BLaER1 (cell line): ENCODE measurements around the gene GATC.

Source experiments
- H3K27ac ChIP-seq: shearing (Covaris generic); formaldehyde crosslinking; 2 replicates; pipeline ENCODE4 v1.8.1; 2022
- H3K27me3 ChIP-seq: shearing (Covaris generic); formaldehyde crosslinking; 2 replicates; pipeline ENCODE4 v1.8.1; 2022
- H3K36me3 ChIP-seq: shearing (Covaris generic); formaldehyde crosslinking; 2 replicates; pipeline ENCODE4 v1.8.1; 2022
- H3K4me1 ChIP-seq: shearing (Covaris generic); formaldehyde crosslinking; 2 replicates; pipeline ENCODE4 v1.8.1; 2022
- H3K4me2 ChIP-seq: shearing (Covaris generic); formaldehyde crosslinking; 2 replicates; pipeline ENCODE4 v1.8.1; 2022
- H3K4me3 ChIP-seq: shearing (Covaris generic); formaldehyde crosslinking; 2 replicates; pipeline ENCODE4 v1.8.1; 2022
- H3K9ac ChIP-seq: shearing (Covaris generic); formaldehyde crosslinking; 2 replicates; pipeline ENCODE4 v1.8.1; 2022
- H3K9me3 ChIP-seq: shearing (Covaris generic); formaldehyde crosslinking; 2 replicates; pipeline ENCODE4 v1.8.1; 2022
- H4K20me1 ChIP-seq: shearing (Covaris generic); formaldehyde crosslinking; 2 replicates; pipeline ENCODE4 v1.8.1; 2022
- Cebpa-rat ChIP-seq: shearing (Covaris generic); IDR thresholded peaks from 2 replicates; pipeline ENCODE4 v1.8.1; 2022

Gene GATC

DNA sequence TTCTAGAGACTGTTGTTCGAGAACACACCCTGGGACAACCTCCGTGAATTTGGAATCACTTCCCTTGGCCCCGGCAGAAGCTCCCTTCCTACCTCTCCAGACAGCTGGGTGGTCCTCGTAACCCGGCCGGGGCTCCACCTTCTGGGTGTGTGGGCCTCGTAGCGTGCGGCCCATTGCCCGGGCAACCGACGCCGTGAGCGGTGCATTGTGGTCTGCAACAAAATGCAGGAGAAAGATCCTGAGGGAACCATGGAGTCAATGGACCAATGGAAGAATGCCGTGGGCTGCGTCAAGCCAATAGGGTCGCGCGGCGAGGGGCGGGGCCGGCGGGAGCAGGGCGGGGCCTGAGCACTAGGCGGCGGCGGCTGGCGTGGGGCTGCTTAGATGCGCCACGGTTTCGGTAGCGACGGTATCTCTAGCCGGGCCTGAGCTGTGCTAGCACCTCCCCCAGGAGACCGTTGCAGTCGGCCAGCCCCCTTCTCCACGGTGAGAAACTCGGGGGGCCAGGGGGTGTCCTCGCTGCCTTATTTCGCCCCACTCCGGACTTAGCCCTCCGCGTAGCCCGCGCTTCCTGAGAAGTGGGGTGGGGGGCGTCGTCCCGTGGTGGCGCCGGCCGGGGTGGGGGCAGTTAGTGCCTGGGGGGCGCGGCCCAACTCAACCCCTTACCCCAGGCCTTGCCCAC, 49.6 kb downstream of the GATC start, which contains the start of gene DYNLL1:
DYNLL1 (plus strand) TSS at position 383 of the 682 bp plus-strand sequence. CDS start 309 bp downstream, outside the sequence.
- Histone ChIP-seq H3K9me3 (no peaks in the 10 kb centered on the region), H3K4me2 (peak within 1 kb of the TSS; percentile 89), H3K4me1 (peaks cover 31% of the 10 kb centered on the region), H3K27ac (peak within 1 kb of the TSS; percentile 79), H3K4me3 (peak within 1 kb of the TSS; percentile 92), H4K20me1 (peaks cover 43% of the 10 kb centered on the region), H3K9ac (peak within 1 kb of the TSS; percentile 91), H3K27me3 (no peaks in the 10 kb centered on the region), H3K36me3 (peaks cover 45% of the 10 kb centered on the region)
- TF ChIP-seq Cebpa-rat: no peak

DNA sequence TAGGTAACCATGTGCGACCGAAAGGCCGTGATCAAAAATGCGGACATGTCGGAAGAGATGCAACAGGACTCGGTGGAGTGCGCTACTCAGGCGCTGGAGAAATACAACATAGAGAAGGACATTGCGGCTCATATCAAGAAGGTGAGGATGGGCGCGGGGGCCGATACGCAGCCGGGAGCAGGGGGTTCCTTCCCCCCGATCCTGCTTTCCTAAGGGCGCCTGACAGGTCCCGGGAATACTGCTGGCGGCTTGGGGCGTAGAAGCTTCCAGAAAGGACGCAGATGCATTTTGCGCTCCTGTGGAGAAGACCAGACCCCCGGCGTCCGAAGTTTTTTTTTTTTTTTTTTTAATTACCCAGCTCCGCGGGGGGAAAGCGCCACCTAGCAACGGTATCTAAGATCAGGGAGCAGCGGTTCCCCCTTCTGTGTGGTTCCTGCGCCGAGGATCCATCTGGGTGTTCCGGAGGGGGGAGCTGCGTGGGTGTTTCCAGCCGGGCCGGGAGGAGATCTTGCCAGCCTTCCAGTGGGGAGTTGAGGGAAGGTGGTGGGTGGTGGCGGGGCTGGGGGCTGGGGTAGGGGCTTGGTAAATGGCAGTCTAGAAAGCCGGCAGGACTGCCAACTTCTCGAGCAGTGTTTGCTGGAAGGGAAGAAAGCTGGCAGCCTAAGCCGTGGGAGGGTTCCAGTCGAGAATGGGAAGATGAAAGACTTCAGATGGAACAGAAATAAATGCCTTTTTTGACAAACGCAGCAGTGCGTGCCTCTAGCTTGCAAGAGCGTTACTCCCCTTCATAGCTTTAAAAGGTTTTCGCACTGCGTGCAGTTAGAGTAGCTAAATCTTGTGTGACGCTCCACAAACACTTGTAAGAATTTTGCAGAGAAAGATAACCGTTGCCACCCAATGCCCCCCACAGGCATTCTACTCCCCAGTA, 50.4 kb downstream of the GATC start:
- Histone ChIP-seq H3K36me3 (peaks cover 45% of the 10 kb centered on the region), H4K20me1 (peaks cover 52% of the 10 kb centered on the region), H3K27ac (peak overlapping the region; percentile 79), H3K27me3 (no peaks in the 10 kb centered on the region), H3K4me3 (peak overlapping the region; percentile 92), H3K9me3 (no peaks in the 10 kb centered on the region), H3K9ac (peak overlapping the region; percentile 91), H3K4me2 (peak overlapping the region; percentile 81), H3K4me1 (peaks cover 31% of the 10 kb centered on the region)
- no peak for TF ChIP-seq Cebpa-rat

- peaks cover 51% of the 10 kb centered on the region for H3K36me3 ChIP-seq
- peak overlapping the region; percentile 92 for H3K4me3 ChIP-seq
- H3K4me1 ChIP-seq: peaks cover 31% of the 10 kb centered on the region
- H3K27me3 ChIP-seq: no peaks in the 10 kb centered on the region
- peak overlapping the region; percentile 91 for H3K9ac ChIP-seq
- peak overlapping the region; percentile 81 for H3K4me2 ChIP-seq
- no peak for TF ChIP-seq Cebpa-rat
- H3K9me3 ChIP-seq: no peaks in the 10 kb centered on the region
- H4K20me1 ChIP-seq: peaks cover 52% of the 10 kb centered on the region
- H3K27ac ChIP-seq: peak overlapping the region; percentile 53; the same call in 1 of the 2 replicates
Measured at GRCh38 chr12:120497524-120498150, 51.4 kb downstream of the GATC start.

DNA sequence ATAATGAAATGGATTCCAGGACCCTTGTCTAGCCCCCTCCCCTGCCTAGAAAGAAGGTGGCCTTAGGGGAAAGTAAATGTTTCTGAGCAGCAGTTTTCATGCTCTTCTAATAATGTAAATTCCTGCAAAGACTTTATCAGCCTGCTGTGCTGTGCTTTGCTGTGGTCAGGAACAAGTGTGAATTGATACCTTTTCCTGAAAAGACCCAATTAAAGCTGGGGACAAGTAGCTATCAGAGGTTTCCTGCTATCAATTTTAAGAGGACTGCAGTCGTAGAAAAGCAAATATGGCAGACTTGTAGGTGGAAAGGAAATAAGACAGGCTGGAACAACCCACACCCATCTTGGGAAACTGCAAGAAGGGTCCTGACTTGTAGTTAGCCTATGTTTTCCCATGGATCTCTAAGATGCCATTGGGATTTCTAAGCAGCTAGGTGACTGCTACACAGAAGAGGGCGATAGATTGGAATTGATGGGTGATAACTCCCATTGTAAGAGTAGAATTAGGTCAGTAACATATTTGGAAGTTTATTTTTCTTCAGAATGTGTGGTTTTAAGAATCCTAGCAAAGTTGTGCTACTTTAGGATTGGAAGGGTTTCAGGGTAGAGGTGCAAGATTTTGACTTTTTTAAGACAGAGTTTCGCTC, 52.7 kb downstream of the GATC start:
- Histone ChIP-seq H3K27ac (no peak overlapping the region), H3K9me3 (no peaks in the 10 kb centered on the region), H3K4me1 (peaks cover 31% of the 10 kb centered on the region), H4K20me1 (peaks cover 52% of the 10 kb centered on the region), H3K4me2 (peak overlapping the region; percentile 81), H3K36me3 (peaks cover 64% of the 10 kb centered on the region), H3K4me3 (no peak overlapping the region), H3K27me3 (no peaks in the 10 kb centered on the region), H3K9ac (no peak overlapping the region)
- TF ChIP-seq Cebpa-rat: no peak

- no peak overlapping the region for H3K27ac ChIP-seq
- peaks cover 21% of the 10 kb centered on the region for H3K4me1 ChIP-seq
- H3K4me3 ChIP-seq: no peak overlapping the region
- peaks cover 52% of the 10 kb centered on the region for H4K20me1 ChIP-seq
- no peak overlapping the region for H3K4me2 ChIP-seq
- peaks cover 80% of the 10 kb centered on the region for H3K36me3 ChIP-seq
- no peaks in the 10 kb centered on the region for H3K27me3 ChIP-seq
- H3K9ac ChIP-seq: no peak overlapping the region
- TF ChIP-seq Cebpa-rat: no peak
- no peaks in the 10 kb centered on the region for H3K9me3 ChIP-seq
Measured at GRCh38 chr12:120500581-120500980, 54.3 kb downstream of the GATC start.

- Histone ChIP-seq H3K9me3 (no peaks in the 10 kb centered on the region), H3K9ac (no peak overlapping the region), H3K4me3 (no peak overlapping the region), H3K4me1 (no peaks in the 10 kb centered on the region), H3K36me3 (peaks cover 97% of the 10 kb centered on the region), H4K20me1 (peaks cover 18% of the 10 kb centered on the region), H3K27me3 (no peaks in the 10 kb centered on the region), H3K27ac (no peak overlapping the region), H3K4me2 (no peak overlapping the region)
- no peak for TF ChIP-seq Cebpa-rat
Measured at GRCh38 chr12:120504587-120504986, 58.3 kb downstream of the GATC start.

GRCh38 chr12:120508537-120508936, 62.3 kb downstream of the GATC start:
- TF ChIP-seq Cebpa-rat: no peak
- H3K36me3 ChIP-seq: peaks cover 96% of the 10 kb centered on the region
- H3K27me3 ChIP-seq: no peaks in the 10 kb centered on the region
- H3K27ac ChIP-seq: no peak overlapping the region
- no peaks in the 10 kb centered on the region for H3K9me3 ChIP-seq
- no peak overlapping the region for H3K4me2 ChIP-seq
- H3K4me3 ChIP-seq: no peak overlapping the region
- no peak overlapping the region for H3K9ac ChIP-seq
- H4K20me1 ChIP-seq: no peaks in the 10 kb centered on the region
- H3K4me1 ChIP-seq: no peaks in the 10 kb centered on the region
